Right lobe of liver (tissue), 4 donors: ENCODE data around the gene GSTA5.
"Not testable (repeated sequence)": the region's sequence is repeated elsewhere in the genome, so short reads cannot be mapped to it uniquely, and the experiment has no call there.

Experiments
- CTCF ChIP-seq, 4 donors: fragments of 200-600 bp in 3 of 4; fragments of 450-650 bp in 1 of 4; IDR thresholded peaks; one replicate each; pipeline versions ENCODE4 v1.5.1 to v1.8.0; 2016 to 2022; ENCODE audit warnings: antibody characterized with exemption in 4 of 4, mild to moderate bottlenecking in 2 of 4
- POLR2A ChIP-seq: fragments of 450-650 bp; IDR thresholded peaks from one replicate; pipeline ENCODE4 v1.6.1; 2017; ENCODE audit warnings: antibody characterized with exemption, mild to moderate bottlenecking
- donor health status: DM: no; HTN: no; CAD: no.
- donor health status: DM: no; HTN: no; CAD: no.
- donor health status: DM: no; HTN: yes; CAD: no.

- not testable (repeated sequence) for TF ChIP-seq CTCF (IDR thresholded peaks at IDR 0.05); POLR2A
Observed at GRCh38 chr6:52828621-52829020, 12.0 kb downstream of the GSTA5 start.
